Measurements from ENCODE around the gene MCHR1. TPM values are rescaled to one million over a fixed set of nuclear protein-coding genes. Genes with fewer than 3 reads are reported as not detected.

The MCHR1 gene
- total and polyA plus RNA-seq, 3 experiments from 2014 or later = not detected

- H3K4me1 ChIP-seq (ENCODE audit: insufficient read depth, low read length) = peaks cover 7% of the 10 kb centered on the region
- Mint-ChIP-seq H3K27me3 (no peaks in the 10 kb centered on the region), H3K36me3 (no peaks in the 10 kb centered on the region), H3K4me1 (peaks cover 0 to 4% (median 3%) of the 10 kb centered on the region in 3 donors), H3K27ac (peak overlapping the region in 1 of 8 donors; percentile 42), H3K9me3 (no peaks in the 10 kb centered on the region), H3K4me3 (no peak overlapping the region)
- H3K36me3 ChIP-seq (ENCODE audit: insufficient read depth, low read length) = no peaks in the 10 kb centered on the region
- no peak overlapping the region for H3K27ac ChIP-seq (ENCODE audit: low read depth, low read length)
- H3K9me3 ChIP-seq (ENCODE audit: low read length) = no peaks in the 10 kb centered on the region
- ChIA-PET CTCF (interaction anchor here (0.6 kb wide), 1 partner anchor 104 kb away, joined by 4 read pairs; no protein-coding TSS in a partner anchor), POLR2A (no interaction called here)
- DNase-seq = no peak
- H3K27me3 ChIP-seq (ENCODE audit: insufficient read depth, low read length, poor library complexity, severe bottlenecking) = no peaks in the 10 kb centered on the region
- H3K4me3 ChIP-seq (ENCODE audit: low read length) = no peak overlapping the region
Measured at GRCh38 chr22:40705918-40706682, 26.8 kb downstream of the MCHR1 start.

- Mint-ChIP-seq H3K27ac (no peak overlapping the region), H3K4me3 (no peak overlapping the region), H3K27me3 (no peaks in the 10 kb centered on the region), H3K36me3 (no peaks in the 10 kb centered on the region), H3K4me1 (peaks cover 5 to 10% (median 8%) of the 10 kb centered on the region in 3 donors), H3K9me3 (no peaks in the 10 kb centered on the region)
- H3K4me1 ChIP-seq (ENCODE audit: insufficient read depth, low read length) = peaks cover 8% of the 10 kb centered on the region
- H3K4me3 ChIP-seq (ENCODE audit: low read length) = no peak overlapping the region
- POLR2A ChIA-PET = no interaction called here
- CTCF ChIA-PET = interaction anchor here (0.6 kb wide), 1 partner anchor 103 kb away, joined by 4 read pairs; no protein-coding TSS in a partner anchor
- no peaks in the 10 kb centered on the region for H3K27me3 ChIP-seq (ENCODE audit: insufficient read depth, low read length, poor library complexity, severe bottlenecking)
- H3K27ac ChIP-seq (ENCODE audit: low read depth, low read length) = no peak overlapping the region
- no peaks in the 10 kb centered on the region for H3K36me3 ChIP-seq (ENCODE audit: insufficient read depth, low read length)
- DNase-seq = no peak
- H3K9me3 ChIP-seq (ENCODE audit: low read length) = no peaks in the 10 kb centered on the region
Measured at GRCh38 chr22:40707154-40707553, 27.9 kb downstream of the MCHR1 start.

GRCh38 chr22:40708177-40708576 lies 28.9 kb downstream of the MCHR1 start:
- Mint-ChIP-seq H3K9me3 (no peaks in the 10 kb centered on the region), H3K27ac (no peak overlapping the region), H3K36me3 (no peaks in the 10 kb centered on the region), H3K4me1 (peaks cover 5 to 8% (median 6%) of the 10 kb centered on the region in 3 donors), H3K27me3 (no peaks in the 10 kb centered on the region), H3K4me3 (no peak overlapping the region)
- Histone ChIP-seq H3K27ac (ENCODE audit: low read depth, low read length) (no peak overlapping the region), H3K9me3 (ENCODE audit: low read length) (no peaks in the 10 kb centered on the region), H3K4me1 (ENCODE audit: insufficient read depth, low read length) (peaks cover 9% of the 10 kb centered on the region), H3K27me3 (ENCODE audit: insufficient read depth, low read length, poor library complexity, severe bottlenecking) (no peaks in the 10 kb centered on the region), H3K36me3 (ENCODE audit: insufficient read depth, low read length) (no peaks in the 10 kb centered on the region), H3K4me3 (ENCODE audit: low read length) (no peak overlapping the region)
- DNase-seq = no peak
- POLR2A ChIA-PET = interaction anchor here (0.6 kb wide), 1 partner anchor 299 kb away, joined by 3 read pairs; no protein-coding TSS in a partner anchor
- CTCF ChIA-PET = no interaction called here

- Histone ChIP-seq H3K4me1 (ENCODE audit: insufficient read depth, low read length) (peaks cover 9% of the 10 kb centered on the region), H3K4me3 (ENCODE audit: low read length) (no peak overlapping the region), H3K27me3 (ENCODE audit: insufficient read depth, low read length, poor library complexity, severe bottlenecking) (no peaks in the 10 kb centered on the region), H3K36me3 (ENCODE audit: insufficient read depth, low read length) (no peaks in the 10 kb centered on the region), H3K27ac (ENCODE audit: low read depth, low read length) (no peak overlapping the region), H3K9me3 (ENCODE audit: low read length) (no peaks in the 10 kb centered on the region)
- Mint-ChIP-seq H3K9me3 (no peaks in the 10 kb centered on the region), H3K27me3 (peaks cover 0 to 5% of the 10 kb centered on the region in 2 donors), H3K4me1 (peaks cover 7 to 13% (median 11%) of the 10 kb centered on the region in 3 donors), H3K4me3 (no peak overlapping the region), H3K27ac (peak overlapping the region in 4 of 8 donors; percentile 38 to 53 (median 46)), H3K36me3 (no peaks in the 10 kb centered on the region)
- ChIA-PET CTCF (interaction anchor here (0.7 to 2.7 kb wide), 5 partner anchors 10 to 672 kb away, joined by 3 to 13 read pairs (median 4); no protein-coding TSS in a partner anchor), POLR2A (no interaction called here)
- DNase-seq = no peak
Measured at GRCh38 chr22:40709752-40710413, 30.6 kb downstream of the MCHR1 start.

- peaks cover 7 to 14% (median 12%) of the 10 kb centered on the region in 3 donors for H3K4me1 Mint-ChIP-seq
- POLR2A ChIA-PET = interaction anchor here (1.0 kb wide), 1 partner anchor 16 kb away, joined by 3 read pairs; no protein-coding TSS in a partner anchor
Measured at GRCh38 chr22:40712311-40712710, 33.0 kb downstream of the MCHR1 start.

GRCh38 chr22:40714499-40715337 lies 35.4 kb downstream of the MCHR1 start:
- no peaks in the 10 kb centered on the region for H3K27me3 ChIP-seq (ENCODE audit: insufficient read depth, low read length, poor library complexity, severe bottlenecking)
- peaks cover 9% of the 10 kb centered on the region for H3K4me1 ChIP-seq (ENCODE audit: insufficient read depth, low read length)
- H3K27ac ChIP-seq (ENCODE audit: low read depth, low read length) = no peak overlapping the region
- no peak for DNase-seq
- H3K27me3 Mint-ChIP-seq = peaks cover 4 to 6% of the 10 kb centered on the region in 2 donors
- H3K4me1 Mint-ChIP-seq = peaks cover 10 to 20% (median 12%) of the 10 kb centered on the region in 3 donors
- H3K4me3 Mint-ChIP-seq = peak overlapping the region in 1 of 7 donors; percentile 23
- POLR2A ChIA-PET = no interaction called here
- no peaks in the 10 kb centered on the region for H3K36me3 Mint-ChIP-seq
- no peaks in the 10 kb centered on the region for H3K36me3 ChIP-seq (ENCODE audit: insufficient read depth, low read length)
- no peaks in the 10 kb centered on the region for H3K9me3 ChIP-seq (ENCODE audit: low read length)
- CTCF ChIA-PET = interaction anchor here (0.9 to 3.7 kb wide), 4 partner anchors 13 to 42 kb away, joined by 3 to 17 read pairs (median 4); no protein-coding TSS in a partner anchor
- H3K9me3 Mint-ChIP-seq = no peaks in the 10 kb centered on the region
- no peak overlapping the region for H3K27ac Mint-ChIP-seq
- no peak overlapping the region for H3K4me3 ChIP-seq (ENCODE audit: low read length)

More at GRCh38 chr22:40712311-40712710, 33.0 kb downstream of the MCHR1 start:
- CTCF ChIA-PET = interaction anchor here (0.9 to 2.7 kb wide), 3 partner anchors 28 to 188 kb away, joined by 3 to 13 read pairs (median 3); no protein-coding TSS in a partner anchor
- H3K4me3 ChIP-seq (ENCODE audit: low read length) = no peak overlapping the region
- Mint-ChIP-seq H3K27me3 (peaks cover 4 to 6% of the 10 kb centered on the region in 2 donors), H3K9me3 (no peaks in the 10 kb centered on the region), H3K27ac (no peak overlapping the region), H3K36me3 (no peaks in the 10 kb centered on the region), H3K4me3 (no peak overlapping the region)
- H3K27ac ChIP-seq (ENCODE audit: low read depth, low read length) = no peak overlapping the region
- no peaks in the 10 kb centered on the region for H3K9me3 ChIP-seq (ENCODE audit: low read length)
- H3K27me3 ChIP-seq (ENCODE audit: insufficient read depth, low read length, poor library complexity, severe bottlenecking) = no peaks in the 10 kb centered on the region
- no peak for DNase-seq
- no peaks in the 10 kb centered on the region for H3K36me3 ChIP-seq (ENCODE audit: insufficient read depth, low read length)
- peaks cover 9% of the 10 kb centered on the region for H3K4me1 ChIP-seq (ENCODE audit: insufficient read depth, low read length)

GRCh38 chr22:40716116-40716515 lies 36.8 kb downstream of the MCHR1 start:
- Histone ChIP-seq H3K27ac (ENCODE audit: low read depth, low read length) (no peak overlapping the region), H3K9me3 (ENCODE audit: low read length) (no peaks in the 10 kb centered on the region), H3K36me3 (ENCODE audit: insufficient read depth, low read length) (no peaks in the 10 kb centered on the region), H3K27me3 (ENCODE audit: insufficient read depth, low read length, poor library complexity, severe bottlenecking) (no peaks in the 10 kb centered on the region), H3K4me3 (ENCODE audit: low read length) (no peak overlapping the region), H3K4me1 (ENCODE audit: insufficient read depth, low read length) (peaks cover 9% of the 10 kb centered on the region)
- Mint-ChIP-seq H3K9me3 (no peaks in the 10 kb centered on the region), H3K4me1 (peaks cover 10 to 21% (median 12%) of the 10 kb centered on the region in 3 donors), H3K36me3 (no peaks in the 10 kb centered on the region), H3K4me3 (no peak overlapping the region), H3K27ac (no peak overlapping the region), H3K27me3 (peaks cover 4 to 11% of the 10 kb centered on the region in 2 donors)
- ChIA-PET CTCF (interaction anchor here (3.7 kb wide), 1 partner anchor 32 kb away, joined by 17 read pairs; no protein-coding TSS in a partner anchor), POLR2A (interaction anchor here (0.7 kb wide), 1 partner anchor 706 kb away, joined by 3 read pairs; no protein-coding TSS in a partner anchor)
- DNase-seq = no peak

All from CD8-positive, alpha-beta memory T cell (primary cell).